GM18526 (cell line): ENCODE measurements around the gene PLEKHF1.

Experiments used
- POLR2A ChIP-seq: IDR thresholded peaks from 3 replicates; pipeline ENCODE4 v1.6.1; 2011; ENCODE audit not compliant: insufficient read length; ENCODE audit errors: extremely low read depth

Gene PLEKHF1

DNA sequence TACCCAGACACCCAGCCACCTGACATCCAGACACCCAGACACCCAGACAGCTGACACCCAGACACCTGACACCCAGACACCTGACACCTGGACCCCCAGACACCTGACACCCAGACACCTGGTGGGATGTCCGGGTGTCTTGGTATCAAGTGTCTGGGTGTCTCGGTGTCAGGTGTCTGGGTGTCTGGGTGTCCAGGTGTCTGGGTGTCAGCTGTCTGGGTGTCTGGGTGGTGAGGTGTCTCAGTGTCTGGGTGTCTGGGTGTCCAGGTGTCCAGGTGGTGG is 31.2 kb downstream of the PLEKHF1 start:
- no peak for TF ChIP-seq POLR2A

DNA sequence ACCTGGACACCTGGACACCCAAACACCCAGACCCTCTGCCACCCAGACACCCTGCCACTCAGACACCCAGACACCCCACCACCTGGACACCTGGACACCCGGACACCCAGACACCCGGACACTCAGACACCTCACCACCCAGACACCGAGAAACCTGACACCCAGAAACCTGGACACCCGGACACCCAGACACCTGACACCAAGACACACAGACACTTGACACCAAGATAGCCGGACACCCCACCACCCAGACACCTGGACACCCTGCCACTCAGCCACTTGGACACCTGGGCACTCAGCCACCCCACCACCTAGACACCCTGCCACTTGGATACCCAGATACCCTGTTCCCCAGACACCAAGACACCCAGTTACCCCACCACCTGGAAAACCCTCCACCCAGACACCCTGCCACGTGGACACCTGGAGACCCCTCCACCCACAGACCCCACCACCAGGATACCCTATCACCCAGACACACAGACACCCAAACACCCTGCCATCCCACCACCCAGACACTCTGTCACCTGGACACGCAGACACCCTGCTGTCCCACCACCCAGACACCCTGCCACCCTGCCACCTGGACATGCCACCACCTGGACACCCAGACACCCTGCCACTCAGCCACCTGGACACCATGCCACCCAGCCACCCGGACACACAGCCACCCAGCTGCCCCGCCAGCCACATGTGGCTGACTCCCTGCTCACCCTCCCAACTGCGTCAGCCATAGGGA is 32.4 kb downstream of the PLEKHF1 start:
- TF ChIP-seq POLR2A, result no peak

DNA sequence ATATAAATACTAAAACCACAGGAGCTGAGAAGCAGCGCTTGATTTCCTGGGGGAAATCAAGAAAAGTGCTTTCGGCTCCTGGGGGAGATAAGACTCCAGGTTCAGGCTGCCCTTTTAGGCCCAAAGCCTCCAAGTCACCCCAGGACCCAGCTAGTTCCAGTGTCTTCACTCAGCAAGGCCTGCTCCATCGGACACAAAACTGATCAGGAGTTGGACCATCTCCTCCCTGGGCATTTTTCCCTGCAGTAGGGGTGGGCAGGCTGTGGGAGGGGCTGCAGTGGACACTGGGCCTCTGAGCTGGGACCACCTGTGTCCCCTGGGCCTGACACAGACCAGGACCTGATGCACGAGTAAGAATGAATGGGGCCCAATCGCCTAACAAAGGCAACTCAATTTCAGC is 34.6 kb downstream of the PLEKHF1 start:
- TF ChIP-seq POLR2A, result no peak

DNA sequence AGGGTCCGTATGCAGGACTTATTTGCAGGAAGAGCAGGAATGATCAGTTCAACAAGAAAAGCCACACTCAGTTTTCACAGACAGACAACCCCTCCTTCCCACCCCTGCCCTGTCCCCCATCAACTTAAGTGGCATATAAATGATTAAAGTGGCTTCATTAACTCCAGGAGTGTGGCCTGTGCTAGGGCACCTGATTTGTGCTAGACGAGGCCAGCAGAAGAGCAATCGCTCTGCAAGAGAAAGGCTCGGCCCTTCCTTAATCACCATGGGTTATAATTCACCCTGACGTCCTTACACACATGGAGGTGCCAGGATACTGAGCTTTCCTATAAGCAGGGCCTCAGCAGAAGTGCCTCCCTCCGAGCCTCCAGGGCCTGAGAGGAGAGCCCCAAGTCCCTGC is 35.2 kb downstream of the PLEKHF1 start:
- TF ChIP-seq POLR2A, result no peak

DNA sequence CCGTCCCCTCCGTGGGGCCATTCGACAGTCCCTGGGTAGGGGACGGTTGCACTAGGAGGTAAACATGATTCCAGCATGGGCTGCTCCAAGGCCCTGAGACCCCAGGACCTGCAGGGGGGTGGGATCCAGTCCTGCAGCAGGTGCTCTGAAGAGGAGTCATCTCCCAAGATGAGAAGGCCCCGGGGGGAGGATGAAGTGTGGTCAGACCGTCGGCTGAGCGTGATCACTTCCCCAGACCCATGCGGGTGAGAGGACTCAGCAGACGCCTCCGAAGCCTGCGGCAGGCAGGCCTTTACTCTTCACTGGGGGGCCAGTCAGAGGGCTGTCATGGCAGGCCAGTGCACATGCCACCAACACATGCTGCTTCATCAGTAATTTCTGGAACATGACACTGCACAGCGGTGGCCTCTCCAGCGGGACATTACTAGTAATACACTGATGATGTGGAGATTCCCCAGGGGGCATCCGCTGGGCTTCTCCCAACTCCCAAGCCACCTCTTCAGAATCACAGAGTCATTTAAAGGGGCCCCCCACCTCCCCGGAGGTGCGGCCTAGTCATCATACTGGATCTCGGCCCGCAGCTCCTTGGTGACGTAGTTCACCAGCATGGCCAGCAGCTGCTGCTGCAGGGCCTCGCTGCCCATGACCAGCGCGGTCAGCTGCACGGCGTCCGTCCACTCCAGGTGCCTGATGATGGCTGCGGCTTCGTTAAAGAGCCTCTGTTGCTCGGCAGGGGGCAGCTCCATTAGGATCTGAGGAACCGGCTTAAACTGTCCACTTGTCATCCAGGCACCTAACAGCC is 37.1 kb downstream of the PLEKHF1 start:
- TF ChIP-seq POLR2A, result no peak

DNA sequence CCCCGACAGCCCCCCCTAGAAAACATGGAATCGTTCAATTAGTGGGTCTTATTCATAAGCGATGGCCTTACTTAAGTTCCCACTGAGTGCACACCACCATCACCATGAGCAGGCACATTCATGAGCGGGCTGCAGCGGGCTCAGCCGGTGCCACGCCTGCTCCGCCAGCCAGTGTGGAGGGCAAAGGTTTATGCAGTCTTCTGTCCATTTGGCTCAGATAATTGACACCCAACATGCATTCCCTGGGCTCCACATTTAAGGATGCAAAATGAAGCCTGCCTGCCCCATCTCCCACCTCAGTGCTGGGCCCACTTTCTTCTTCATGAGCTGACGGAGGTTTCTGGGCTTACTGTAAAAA is 37.7 kb downstream of the PLEKHF1 start:
- no peak for TF ChIP-seq POLR2A

DNA sequence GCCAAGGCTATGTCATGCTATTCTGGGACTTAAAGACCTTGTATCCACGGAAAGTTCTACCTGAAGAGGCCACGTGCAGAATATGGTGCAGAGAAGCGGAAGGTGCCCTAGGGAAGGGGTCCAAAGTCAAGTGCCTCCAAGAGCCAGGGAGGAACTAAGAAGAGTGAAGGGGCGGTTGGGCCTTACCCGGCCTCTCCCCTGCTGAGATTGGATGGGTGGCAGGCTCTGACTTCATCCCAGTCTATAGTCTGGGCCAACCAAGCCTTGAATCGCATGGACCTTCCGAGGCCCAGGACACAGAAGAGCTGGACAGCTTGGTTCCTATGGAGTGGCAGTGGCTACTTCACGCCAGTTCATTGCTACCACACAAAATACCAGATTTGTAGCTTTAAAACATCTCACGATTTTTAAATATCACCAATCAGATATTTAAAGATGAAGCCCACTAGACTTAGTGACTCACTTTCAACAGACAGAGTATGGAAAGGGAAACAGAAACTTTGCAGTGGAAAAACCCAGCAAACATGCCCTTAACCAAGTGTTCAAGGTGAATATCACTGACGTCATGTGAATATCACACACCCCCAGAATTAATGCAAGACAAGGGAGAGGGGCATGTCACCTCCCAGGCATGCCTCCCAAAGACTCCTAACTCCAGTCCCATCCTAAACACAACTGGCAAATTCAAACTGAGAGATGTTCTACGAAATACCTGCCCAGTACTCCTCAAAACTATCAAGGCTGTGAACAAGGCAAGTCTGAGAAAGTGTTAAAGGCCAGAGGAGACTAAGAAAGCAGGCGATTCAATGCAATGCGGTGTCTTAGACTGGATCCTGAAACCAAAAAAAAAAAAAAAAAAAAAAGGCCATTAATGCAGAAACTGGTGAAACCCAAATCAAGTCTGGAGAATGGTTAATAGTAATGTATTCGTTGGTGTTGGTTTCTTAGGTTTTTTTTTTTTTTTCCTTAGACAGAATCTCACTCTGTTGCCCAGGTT is 39.6 kb downstream of the PLEKHF1 start:
- TF ChIP-seq POLR2A, result no peak

DNA sequence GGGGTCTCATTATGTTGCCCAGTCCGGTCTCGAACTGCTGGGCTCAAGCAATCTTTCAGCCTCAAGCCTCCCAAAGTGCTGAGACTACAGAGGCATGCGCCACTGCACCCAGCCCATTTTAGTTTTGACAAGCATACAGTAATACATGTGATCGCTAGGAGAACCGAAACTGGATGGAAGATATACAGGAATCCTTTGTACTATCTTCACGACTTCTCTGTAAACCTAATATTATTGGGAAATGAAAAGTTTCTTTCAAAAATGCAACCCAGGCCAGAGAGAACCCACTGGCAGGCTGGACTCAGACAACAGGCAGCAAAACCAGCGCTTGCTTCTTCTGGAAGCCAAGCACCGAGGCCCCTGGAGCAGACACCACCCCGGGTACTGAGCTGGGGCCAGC is 40.4 kb downstream of the PLEKHF1 start:
- no peak for TF ChIP-seq POLR2A

DNA sequence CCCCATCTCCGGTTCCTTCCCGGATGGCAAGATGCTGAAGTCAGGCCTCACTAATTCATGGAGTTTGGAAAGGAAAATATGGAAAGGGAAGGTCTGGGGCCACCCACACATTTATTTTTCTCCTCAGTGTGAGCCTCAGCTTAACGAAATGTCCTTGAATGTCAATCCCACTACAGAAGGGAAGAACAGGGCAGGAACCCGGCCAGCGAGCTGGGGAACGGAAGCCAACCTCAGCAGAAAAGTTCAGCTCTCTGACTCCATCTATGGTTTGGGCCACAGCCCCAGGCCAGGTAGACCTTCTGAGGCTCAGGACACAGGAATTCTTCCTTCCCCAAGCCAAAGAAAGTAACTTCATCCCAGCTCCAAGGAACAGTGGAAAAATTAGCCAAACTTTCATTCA is 41.4 kb downstream of the PLEKHF1 start:
- no peak for TF ChIP-seq POLR2A

DNA sequence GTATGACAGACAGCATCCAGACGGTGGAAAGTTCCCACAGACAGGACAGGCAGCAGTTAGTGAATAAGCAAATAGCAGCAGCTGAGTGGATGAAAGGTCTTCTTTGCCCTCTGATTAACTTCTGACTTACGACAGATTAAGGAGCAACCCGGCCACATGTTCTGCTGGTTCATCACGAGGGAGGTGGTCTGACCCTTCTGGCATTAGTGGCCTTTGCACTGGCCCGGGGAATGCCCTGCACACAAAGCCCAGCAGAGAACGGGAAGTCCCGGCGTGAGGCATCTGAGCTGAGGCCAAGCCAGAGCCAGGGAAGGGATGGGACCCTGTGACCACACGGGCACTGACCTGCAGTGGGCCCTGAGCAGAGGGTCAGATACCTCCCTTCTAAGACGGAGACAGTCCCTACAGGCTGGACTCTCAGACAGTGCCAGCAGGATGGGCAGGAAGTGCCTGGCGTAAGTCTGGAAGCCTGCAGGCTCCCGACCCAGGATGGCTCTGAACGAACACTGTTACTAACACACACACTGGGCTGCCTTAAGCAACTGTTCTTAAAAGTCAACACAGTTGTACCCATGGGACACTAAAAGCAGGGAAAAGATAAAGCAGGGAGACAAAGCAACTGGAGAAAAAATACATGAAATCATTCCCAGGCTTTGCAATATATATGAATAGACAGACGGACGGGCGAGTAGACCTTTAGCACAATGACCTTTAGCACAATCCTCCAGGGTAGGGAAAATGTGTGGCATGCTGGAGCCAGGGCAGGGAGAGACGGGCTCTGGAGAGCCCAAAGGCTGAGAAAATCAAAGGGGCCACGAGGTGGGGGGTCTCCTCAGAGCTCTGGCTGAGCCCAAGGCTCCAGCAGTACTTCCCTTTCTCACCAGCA is 43.5 kb downstream of the PLEKHF1 start:
- TF ChIP-seq POLR2A, result no peak

DNA sequence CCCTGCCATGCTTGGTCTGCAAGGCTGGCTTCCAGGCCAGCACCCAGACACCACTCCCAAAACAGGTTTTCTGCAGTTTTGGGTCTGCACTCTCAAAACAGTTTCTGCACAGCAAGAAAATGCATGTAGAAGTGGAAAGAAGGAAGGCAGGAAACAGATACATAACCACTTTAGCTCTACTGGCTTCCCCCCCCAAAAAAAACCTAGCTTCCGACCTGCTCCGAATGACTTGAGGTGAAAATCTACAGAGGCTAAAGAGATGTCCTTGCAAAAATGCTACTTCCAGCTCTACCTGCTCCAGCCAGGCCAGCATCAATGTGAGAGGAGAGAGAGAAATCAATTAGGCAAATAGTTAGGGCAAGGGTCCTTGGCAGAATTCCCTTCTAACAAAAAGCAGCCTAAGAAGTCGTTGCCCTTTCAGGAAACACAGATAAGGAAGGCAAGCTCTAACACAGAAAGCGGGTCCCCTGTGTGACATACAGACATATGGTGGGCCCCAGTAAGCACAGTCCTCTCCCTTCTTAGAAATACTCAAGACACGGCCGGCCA is 46.4 kb downstream of the PLEKHF1 start:
- no peak for TF ChIP-seq POLR2A

DNA sequence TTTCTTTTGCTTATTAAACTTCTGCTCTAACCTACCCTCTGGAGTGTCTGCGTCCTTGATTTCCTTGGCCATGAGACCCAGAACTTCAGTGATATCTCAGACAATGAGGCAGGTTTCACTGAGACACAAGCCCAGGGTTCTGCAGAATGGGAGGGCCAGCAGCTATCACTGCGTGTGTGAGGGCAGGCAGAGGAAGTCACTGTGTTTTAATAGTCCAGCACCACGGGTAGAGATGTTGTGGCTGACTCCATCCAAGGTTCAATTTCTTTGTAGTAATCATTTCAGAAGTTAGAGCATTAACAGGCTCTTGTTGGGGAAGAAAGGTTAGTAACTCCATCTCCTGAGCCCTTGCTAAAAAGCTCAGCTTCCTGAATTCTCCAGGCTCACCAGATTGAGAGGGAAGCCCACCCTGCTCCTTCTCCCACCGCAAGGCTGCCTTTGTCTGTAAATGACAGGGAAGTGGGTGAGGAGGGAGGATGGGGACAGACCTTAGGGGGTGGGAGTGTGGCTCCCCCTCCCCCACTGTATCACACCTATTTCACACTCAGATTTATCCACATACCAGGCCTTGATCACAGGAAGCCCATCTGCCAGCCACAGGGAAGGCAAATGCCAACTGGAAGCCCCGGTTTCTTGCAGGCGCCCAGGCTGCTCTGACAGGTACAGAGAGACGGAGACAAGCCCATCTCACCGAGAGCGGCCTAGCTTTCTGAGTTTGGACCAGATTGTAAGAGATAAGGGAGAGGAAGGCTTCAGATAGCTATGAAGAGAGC is 47.7 kb downstream of the PLEKHF1 start:
- no peak for TF ChIP-seq POLR2A

DNA sequence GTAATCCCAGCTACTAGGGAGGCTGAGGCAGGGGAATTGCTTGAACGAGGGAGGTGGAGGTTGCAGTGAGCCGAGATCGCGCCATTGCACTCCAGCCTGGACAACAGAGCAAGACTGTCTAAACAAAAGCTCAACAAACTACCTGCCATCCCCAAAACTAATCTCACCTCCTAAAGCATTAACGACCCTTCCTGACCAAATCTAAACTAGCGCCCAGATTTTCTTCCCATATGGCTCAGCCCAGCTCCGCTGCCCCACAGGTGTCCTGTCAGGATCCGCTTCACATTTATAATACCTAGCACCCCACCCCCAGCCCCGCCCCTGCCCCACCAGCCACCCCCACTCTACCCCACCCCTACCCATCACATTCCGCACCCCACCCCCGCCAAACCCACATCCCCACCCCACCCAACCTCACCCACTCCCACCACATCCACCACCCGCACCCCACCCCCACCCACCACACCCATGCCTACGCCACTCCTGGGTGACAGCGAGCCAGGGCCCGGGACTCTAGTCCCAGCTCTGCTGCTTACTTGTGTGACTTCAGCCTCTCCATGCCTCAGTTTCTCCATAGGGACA is 49.2 kb downstream of the PLEKHF1 start:
- no peak for TF ChIP-seq POLR2A
